Fibroblast of peridontal ligament (primary cell): ENCODE measurements around the gene ADPRS.

Experiments
- DNase-seq: peaks from one replicate; pipeline ENCODE4 v3.0.0-alpha.2; 2010; ENCODE audit errors: extremely low read depth

Gene ADPRS

GRCh38 chr1:36088577-36089392 is at the start of gene ADPRS:
Gene ADPRS, plus strand, starts transcription at chr1:36088892. Its CDS starts 13 bp downstream, at chr1:36088905.
- DNase-seq = peak; percentile 85

GRCh38 chr1:36040238-36040637 is 48.5 kb upstream of the ADPRS start:
- DNase-seq = no peak

GRCh38 chr1:36051821-36052220 is 36.9 kb upstream of the ADPRS start:
- no peak for DNase-seq

GRCh38 chr1:36053978-36054377 is 34.7 kb upstream of the ADPRS start:
- DNase-seq = no peak

- no peak for DNase-seq
These were observed 33.0 kb upstream of the ADPRS start for GRCh38 chr1:36055706-36056105.

GRCh38 chr1:36062315-36062714 is 26.4 kb upstream of the ADPRS start:
- no peak for DNase-seq

GRCh38 chr1:36067871-36068270 is 20.8 kb upstream of the ADPRS start:
- no peak for DNase-seq

- DNase-seq = no peak
These were observed 19.8 kb upstream of the ADPRS start for GRCh38 chr1:36068866-36069265.

GRCh38 chr1:36070349-36070748 is 18.3 kb upstream of the ADPRS start:
- DNase-seq = no peak

- no peak for DNase-seq
These were observed 11.6 kb upstream of the ADPRS start for GRCh38 chr1:36076979-36077573.

GRCh38 chr1:36080236-36080635 is 8.5 kb upstream of the ADPRS start:
- no peak for DNase-seq

GRCh38 chr1:36080801-36081200 is 7.9 kb upstream of the ADPRS start:
- no peak for DNase-seq

- no peak for DNase-seq
These were observed 6.7 kb upstream of the ADPRS start for GRCh38 chr1:36081926-36082485.

GRCh38 chr1:36083219-36083618 is 5.5 kb upstream of the ADPRS start:
- DNase-seq = no peak

- no peak for DNase-seq
These were observed 4.8 kb upstream of the ADPRS start, which contains the start of gene TEKT2 for GRCh38 chr1:36083635-36084496. Gene TEKT2, plus strand, starts transcription at chr1:36084094. Its CDS starts 828 bp downstream, at chr1:36084922.

- no peak for DNase-seq
These were observed 4.1 kb upstream of the ADPRS start for GRCh38 chr1:36084497-36085115.

- DNase-seq = no peak
These were observed 3.6 kb upstream of the ADPRS start for GRCh38 chr1:36085126-36085525.

GRCh38 chr1:36085686-36086526 is 2.8 kb upstream of the ADPRS start:
- no peak for DNase-seq

- DNase-seq = no peak
These were observed 2.0 kb upstream of the ADPRS start for GRCh38 chr1:36086529-36087232.
